HepG2 (cell line): Measurements from ENCODE around the gene PLA2G2E. TPM values are rescaled to one million over a fixed set of nuclear protein-coding genes. Genes with fewer than 3 reads are reported as not detected.

ENCODE experiments used
- BATF2 ChIP-seq: sonication (generic); formaldehyde crosslinking; IDR thresholded peaks from 2 replicates; pipeline ENCODE4 v1.8.0; 2022; ENCODE audit warnings: mild to moderate bottlenecking, missing genetic modification reagents, moderate library complexity
- DNMT3B ChIP-seq: conservative IDR thresholded peaks from 2 replicates; pipeline ENCODE4 v1.6.1; 2016; ENCODE audit warnings: missing biosample characterization, control low read depth
- IRF9 ChIP-seq: sonication (generic); formaldehyde crosslinking; IDR thresholded peaks from 2 replicates; pipeline ENCODE4 v1.8.0; 2022; ENCODE audit warnings: missing genetic modification reagents, mild to moderate bottlenecking, borderline replicate concordance
- KAT7 ChIP-seq: IDR thresholded peaks from 2 replicates; pipeline ENCODE4 v1.6.1; 2018; ENCODE audit warnings: borderline replicate concordance, missing compliant biosample characterization
- KLF11 ChIP-seq: IDR thresholded peaks from 2 replicates; pipeline ENCODE4 v1.6.1; 2016; ENCODE audit warnings: missing compliant biosample characterization
- NAIF1 ChIP-seq: sonication (generic); formaldehyde crosslinking; IDR thresholded peaks from 2 replicates; pipeline ENCODE4 v1.5.0; 2020; ENCODE audit warnings: mild to moderate bottlenecking, missing genetic modification reagents, borderline replicate concordance
- TAF15 ChIP-seq: fragments of 200-400 bp; formaldehyde crosslinking; IDR thresholded peaks from one replicate; pipeline ENCODE4 v1.6.1; 2018; ENCODE audit warnings: mild to moderate bottlenecking, low read depth, low read length; ENCODE audit not compliant: poor library complexity, severe bottlenecking
- TBX3 ChIP-seq: fragments of 450-650 bp; IDR thresholded peaks from 2 replicates; pipeline ENCODE4 v1.6.1; 2017; ENCODE audit warnings: antibody characterized with exemption, mild to moderate bottlenecking, inconsistent platforms, borderline replicate concordance
- TFAP4 ChIP-seq: sonication (generic); IDR thresholded peaks from 2 replicates; pipeline ENCODE4 v1.6.1; 2016; ENCODE audit warnings: low read depth, borderline replicate concordance
- TP53 ChIP-seq: sonication (generic); formaldehyde crosslinking; conservative IDR thresholded peaks from 2 replicates; pipeline ENCODE4 v1.4.0; 2020; ENCODE audit warnings: missing genetic modification reagents
- XRCC5 ChIP-seq: fragments of 200-400 bp; formaldehyde crosslinking; optimal IDR thresholded peaks from 2 replicates; pipeline ENCODE3; 2017; ENCODE audit warnings: mild to moderate bottlenecking, low read length
- ZC3H13 ChIP-seq: sonication (generic); formaldehyde crosslinking; IDR thresholded peaks from 2 replicates; pipeline ENCODE4 v1.8.1; 2023; ENCODE audit warnings: mild to moderate bottlenecking, missing genetic modification reagents, moderate library complexity
- ZFP90 ChIP-seq: sonication (generic); formaldehyde crosslinking; IDR thresholded peaks from 2 replicates; pipeline ENCODE4 v1.8.0; 2022; ENCODE audit warnings: missing genetic modification reagents, mild to moderate bottlenecking, inconsistent platforms, borderline replicate concordance
- ZNF10 ChIP-seq: sonication (generic); formaldehyde crosslinking; IDR thresholded peaks from 2 replicates; pipeline ENCODE4 v1.4.0; 2020; ENCODE audit warnings: mild to moderate bottlenecking, low read depth, missing genetic modification reagents, borderline replicate concordance
- ZNF18 ChIP-seq: sonication (generic); formaldehyde crosslinking; IDR thresholded peaks from 2 replicates; pipeline ENCODE4 v1.8.0; 2022; ENCODE audit warnings: mild to moderate bottlenecking, missing genetic modification reagents; ENCODE audit not compliant: insufficient replicate concordance
- ZNF230 ChIP-seq: sonication (generic); formaldehyde crosslinking; IDR thresholded peaks from 2 replicates; pipeline ENCODE4 v1.4.0; 2020; ENCODE audit warnings: mild to moderate bottlenecking, missing genetic modification reagents
- ZNF232 ChIP-seq: sonication (generic); formaldehyde crosslinking; IDR thresholded peaks from 2 replicates; pipeline ENCODE4 v1.4.0; 2020; ENCODE audit warnings: missing genetic modification reagents, borderline replicate concordance
- ZNF383 ChIP-seq: sonication (generic); formaldehyde crosslinking; IDR thresholded peaks from 2 replicates; pipeline ENCODE4 v1.4.0; 2020; ENCODE audit warnings: missing genetic modification reagents, mild to moderate bottlenecking, borderline replicate concordance
- ZNF567 ChIP-seq: sonication (generic); formaldehyde crosslinking; IDR thresholded peaks from 2 replicates; pipeline ENCODE4 v1.8.1; 2023; ENCODE audit warnings: mild to moderate bottlenecking, missing genetic modification reagents, borderline replicate concordance
- ZNF709 ChIP-seq: sonication (generic); formaldehyde crosslinking; IDR thresholded peaks from 2 replicates; pipeline ENCODE4 v1.5.0; 2020; ENCODE audit warnings: mild to moderate bottlenecking, missing genetic modification reagents
- ZNF841 ChIP-seq: sonication (generic); formaldehyde crosslinking; IDR thresholded peaks from 2 replicates; pipeline ENCODE4 v1.8.1; 2023; ENCODE audit warnings: missing genetic modification reagents, borderline replicate concordance
- ZNF879 ChIP-seq: sonication (generic); formaldehyde crosslinking; IDR thresholded peaks from 2 replicates; pipeline ENCODE4 v1.8.1; 2023; ENCODE audit warnings: missing genetic modification reagents
- ZNF883 ChIP-seq: sonication (generic); formaldehyde crosslinking; IDR thresholded peaks from 2 replicates; pipeline ENCODE4 v1.5.1; 2020; ENCODE audit warnings: mild to moderate bottlenecking, missing genetic modification reagents; ENCODE audit errors: not compliant biosample characterization
- polyA plus RNA-seq, 8 experiments: library from polyadenylated mRNA; depleted of rRNA in 3 of 8; stranded (reverse) in 7 of 8; unstranded in 1 of 8; fragments of >200 nt; fragmentation: Illumina TruSeq in 4 of 8; extraction: Trizol in 4 of 8; gene quantifications; 2 replicates each; pipeline versions ENCODE4 v1.2.1 to v1.2.3, GENCODE V29; 2011 to 2016; ENCODE audit warnings: low read depth in 4 of 8, missing spikeins in 1 of 8, mixed read lengths in 1 of 8; ENCODE audit not compliant: insufficient read depth in 1 of 8
- total RNA-seq, 5 experiments: library from RNA; depleted of rRNA; stranded (reverse); fragments of >200 nt; fragmentation: Illumina TruSeq; extraction: Trizol; gene quantifications; 2 replicates each; pipeline ENCODE4 v1.2.3, GENCODE V29; 2016; ENCODE audit warnings: low read depth in 1 of 5

Gene PLA2G2E
- total and polyA plus RNA-seq, 2 of the 13 experiments (the other 11 are each of a cell fraction or from before 2014, with no cell fraction given), result not detected

GRCh38 chr1:19882111-19883071 lies 41.0 kb downstream of the PLA2G2E start, which contains the start of gene OTUD3 (continued):
- TF ChIP-seq TFAP4, result peak; percentile 56; the same call in 1 of the 2 replicates
- TF ChIP-seq ZC3H13 (CRISPR knock-in tag), result peak; percentile 72; the same call in 1 of the 2 replicates
- peak; percentile 54 for TF ChIP-seq ZNF18
- no peak for TF ChIP-seq DNMT3B (CRISPR knock-in tag)
- peak; percentile 71; the same call in 1 of the 2 replicates for TF ChIP-seq ZNF567 (CRISPR knock-in tag)
- TF ChIP-seq NAIF1 (CRISPR knock-in tag), result peak; percentile 98
- TF ChIP-seq KAT7 (CRISPR knock-in tag), result peak; percentile 74; the same call in 1 of the 2 replicates
- TF ChIP-seq IRF9 (CRISPR knock-in tag), result peak; percentile 77; the same call in 1 of the 2 replicates
- TF ChIP-seq XRCC5, result peak; percentile 91
- peak; percentile 68 for TF ChIP-seq ZNF883 (CRISPR knock-in tag)
- TF ChIP-seq TP53, result no peak
- TF ChIP-seq ZNF383 (CRISPR knock-in tag), result no peak
- no peak; the same call in 1 of the 2 replicates for TF ChIP-seq ZNF232 (CRISPR knock-in tag)
- no peak for TF ChIP-seq BATF2
- TF ChIP-seq ZNF841, result peak; percentile 75; the same call in 1 of the 2 replicates
- no peak for TF ChIP-seq ZNF10
- TF ChIP-seq ZNF230 (CRISPR knock-in tag), result 0 out of 2 replicates have a peak, but pooled peaks have one; percentile 27
- TF ChIP-seq TAF15, result peak; percentile 57
- no peak for TF ChIP-seq TBX3
- TF ChIP-seq ZNF879, result peak; percentile 87; the same call in 1 of the 2 replicates
- peak; percentile 71; the same call in 1 of the 2 replicates for TF ChIP-seq KLF11 (CRISPR knock-in tag)
- peak; percentile 80; the same call in 1 of the 2 replicates for TF ChIP-seq ZFP90 (CRISPR knock-in tag)
- peak; percentile 67 for TF ChIP-seq ZNF709 (CRISPR knock-in tag)
